ENCODE measurements around the gene RARRES1.
A peak's percentile ranks its signal among the peaks of the same experiment; 100 is the strongest.

The RARRES1 gene

GRCh38 chr3:158672215-158673176, 59.8 kb downstream of the RARRES1 start, which contains the start of gene LXN:
Gene LXN, minus strand, starts transcription at chr3:158672648. Its CDS starts 170 bp downstream, at chr3:158672478.
- FAIRE-seq (no peak), DNase-seq (ENCODE audit: insufficient read length, low spot score) (no peak)
- TF ChIP-seq POLR2A (IDR thresholded peaks at IDR 0.05; ENCODE audit: low read depth, low read length): no peak

DNA sequence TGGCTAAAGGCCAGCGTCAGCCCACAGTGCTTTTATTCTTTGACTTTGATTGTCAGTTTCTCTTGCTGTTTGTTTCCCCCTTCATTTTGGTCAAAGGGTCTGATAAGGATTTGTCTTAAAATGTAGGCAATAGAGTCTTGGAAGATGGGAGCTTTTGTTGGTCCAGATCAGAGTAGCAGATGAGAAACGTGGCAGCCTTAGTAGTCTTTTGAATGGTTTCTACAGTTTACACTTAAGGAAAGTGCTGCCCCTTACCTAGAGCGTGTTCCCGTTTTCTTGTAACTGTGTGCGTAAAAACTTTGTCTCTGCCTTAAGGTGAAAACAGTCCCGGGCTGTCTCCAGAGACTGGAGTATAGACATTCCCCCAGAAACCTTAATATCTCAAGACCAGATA, 60.4 kb downstream of the RARRES1 start:
- FAIRE-seq: no peak
- TF ChIP-seq POLR2A (IDR thresholded peaks at IDR 0.05; ENCODE audit: low read depth, low read length): no peak
- no peak for DNase-seq (ENCODE audit: insufficient read length, low spot score)

- FAIRE-seq (peak; percentile 15), DNase-seq (ENCODE audit: insufficient read length, low spot score) (no peak)
- TF ChIP-seq POLR2A (IDR thresholded peaks at IDR 0.05; ENCODE audit: low read depth, low read length): no peak
Measured at GRCh38 chr3:158668506-158668905, 63.8 kb downstream of the RARRES1 start.

DNA sequence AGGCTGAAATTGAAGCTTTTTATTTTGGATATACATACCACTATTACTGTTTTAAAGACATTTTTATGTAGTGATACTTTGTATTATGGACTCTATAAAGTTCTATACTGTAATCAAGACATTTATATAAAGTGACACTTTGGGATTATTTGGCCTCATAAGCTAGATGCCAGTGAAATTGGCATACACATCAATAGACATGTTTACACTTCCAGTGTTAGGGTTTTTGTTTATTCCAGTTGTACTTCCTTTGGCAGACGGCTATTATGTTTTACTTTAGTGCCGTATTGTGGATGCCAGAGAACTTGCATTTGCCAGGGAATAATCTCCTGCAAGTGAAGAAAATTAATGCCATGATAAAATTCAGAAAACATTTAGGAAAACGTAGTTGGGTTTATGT, 65.8 kb downstream of the RARRES1 start:
- FAIRE-seq (no peak), DNase-seq (ENCODE audit: insufficient read length, low spot score) (no peak)
- TF ChIP-seq POLR2A (IDR thresholded peaks at IDR 0.05; ENCODE audit: low read depth, low read length): no peak

GRCh38 chr3:158663832-158664231, 68.4 kb downstream of the RARRES1 start:
- DNase-seq (ENCODE audit: insufficient read length, low spot score) (no peak), FAIRE-seq (no peak)
- no peak for TF ChIP-seq POLR2A (IDR thresholded peaks at IDR 0.05; ENCODE audit: low read depth, low read length)

GRCh38 chr3:158663246-158663645, 69.0 kb downstream of the RARRES1 start:
- DNase-seq (ENCODE audit: insufficient read length, low spot score) (no peak), FAIRE-seq (no peak)
- no peak for TF ChIP-seq POLR2A (IDR thresholded peaks at IDR 0.05; ENCODE audit: low read depth, low read length)

- DNase-seq (ENCODE audit: insufficient read length, low spot score) (no peak), FAIRE-seq (no peak)
- no peak for TF ChIP-seq POLR2A (IDR thresholded peaks at IDR 0.05; ENCODE audit: low read depth, low read length)
Measured at GRCh38 chr3:158660711-158661110, 71.5 kb downstream of the RARRES1 start.

- DNase-seq (ENCODE audit: insufficient read length, low spot score) (peak; percentile 31), FAIRE-seq (peak; percentile 98)
Measured at GRCh38 chr3:158659454-158660237, 72.6 kb downstream of the RARRES1 start.

GRCh38 chr3:158658889-158659288, 73.4 kb downstream of the RARRES1 start:
- no peak for DNase-seq (ENCODE audit: insufficient read length, low spot score)
- FAIRE-seq: no peak
- no peak for TF ChIP-seq POLR2A (IDR thresholded peaks at IDR 0.05; ENCODE audit: low read depth, low read length)

More at GRCh38 chr3:158659454-158660237, 72.6 kb downstream of the RARRES1 start:
- no peak for TF ChIP-seq POLR2A (IDR thresholded peaks at IDR 0.05; ENCODE audit: low read depth, low read length)

DNA sequence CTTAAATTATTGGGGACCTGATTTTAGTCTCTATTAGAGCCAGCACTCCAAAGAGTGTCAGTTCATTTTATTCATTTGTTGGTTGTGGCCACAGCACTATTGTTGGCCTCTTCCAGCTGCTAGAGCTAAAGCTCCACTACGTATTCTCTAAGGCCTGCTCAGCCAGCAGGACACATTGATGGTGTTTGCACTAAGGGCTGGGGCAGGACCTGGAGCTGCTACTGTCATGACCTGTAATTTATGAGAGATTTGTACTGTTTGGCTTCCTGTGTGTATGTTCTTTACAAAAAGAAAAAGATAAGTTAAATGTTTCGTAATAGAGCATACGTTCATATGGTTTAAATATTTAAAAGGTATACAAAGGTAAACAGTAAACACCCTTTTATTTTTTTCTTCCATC, 79.8 kb downstream of the RARRES1 start:
- TF ChIP-seq POLR2A (IDR thresholded peaks at IDR 0.05; ENCODE audit: low read depth, low read length): no peak
- no peak for DNase-seq (ENCODE audit: insufficient read length, low spot score)
- no peak for FAIRE-seq

DNA sequence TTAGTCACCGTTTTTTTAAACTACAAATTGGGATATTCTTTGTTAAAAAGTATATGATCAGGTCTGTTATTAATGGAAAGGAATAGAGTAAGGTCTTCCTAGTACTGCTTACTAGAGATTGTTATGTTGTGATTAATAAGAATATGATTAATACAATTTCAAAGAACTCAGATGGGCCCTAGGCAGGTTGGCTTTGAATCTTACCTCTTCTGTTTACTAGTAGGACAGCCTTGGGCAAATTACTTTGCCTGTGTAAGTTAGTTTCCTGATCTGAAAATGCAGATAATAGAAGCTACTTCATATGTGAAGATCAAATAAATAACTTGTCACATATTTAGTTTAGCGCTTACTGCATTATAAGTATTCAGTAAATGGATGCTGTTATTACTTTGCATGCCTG, 81.1 kb downstream of the RARRES1 start:
- FAIRE-seq (no peak), DNase-seq (ENCODE audit: insufficient read length, low spot score) (no peak)
- no peak for TF ChIP-seq POLR2A (IDR thresholded peaks at IDR 0.05; ENCODE audit: low read depth, low read length)

GRCh38 chr3:158649791-158650190, 82.5 kb downstream of the RARRES1 start:
- no peak for TF ChIP-seq POLR2A (IDR thresholded peaks at IDR 0.05; ENCODE audit: low read depth, low read length)
- FAIRE-seq (no peak), DNase-seq (ENCODE audit: insufficient read length, low spot score) (no peak)

Measured in H54 (cell line).